T-helper 9 cell (primary cell): Measurements from ENCODE around the gene RIGI.
A peak's percentile ranks its signal among the peaks of the same experiment; 100 is the strongest.
"Not testable (repeated sequence)": the region's sequence is repeated elsewhere in the genome, so short reads cannot be mapped to it uniquely, and the experiment has no call there.

Source experiments
- DNase-seq: peaks from one replicate; pipeline ENCODE4 v3.0.0-alpha.2; 2020
- total RNA-seq, 2 donors: gene quantifications; one replicate each; lab custom pipeline; 2026; lab: John Stamatoyannopoulos, UW

The RIGI gene
- total RNA-seq, result 7.3 to 15.4 reads per million in 2 donors

- peak; percentile 80 for DNase-seq
Observed at GRCh38 chr9:32526041-32526706, at the start of gene RIGI. RIGI (minus strand) TSS chr9:32526196; CDS start chr9:32526166, 30 bp downstream.

- DNase-seq, result no peak
Observed at GRCh38 chr9:32574858-32575257, 48.9 kb upstream of the RIGI start.

- DNase-seq, result no peak
Observed at GRCh38 chr9:32573821-32574220, 47.8 kb upstream of the RIGI start.

GRCh38 chr9:32572900-32573523, 47.0 kb upstream of the RIGI start, which contains the start of gene NDUFB6:
NDUFB6 (minus strand) TSS chr9:32573159; CDS start chr9:32573060, 99 bp downstream.
- peak; percentile 96 for DNase-seq

- peak; percentile 56 for DNase-seq
Observed at GRCh38 chr9:32571969-32572899, 46.2 kb upstream of the RIGI start.

- DNase-seq, result no peak
Observed at GRCh38 chr9:32570262-32570661, 44.3 kb upstream of the RIGI start.

- no peak for DNase-seq
Observed at GRCh38 chr9:32566770-32567169, 40.8 kb upstream of the RIGI start.

GRCh38 chr9:32565967-32566366, 40.0 kb upstream of the RIGI start:
- DNase-seq, result no peak

GRCh38 chr9:32558408-32558934, 32.5 kb upstream of the RIGI start:
- no peak for DNase-seq

GRCh38 chr9:32554591-32554990, 28.6 kb upstream of the RIGI start:
- DNase-seq, result no peak

- no peak for DNase-seq
Observed at GRCh38 chr9:32554107-32554506, 28.1 kb upstream of the RIGI start.

- DNase-seq, result peak; percentile 86
Observed at GRCh38 chr9:32552172-32552872, 26.3 kb upstream of the RIGI start, which contains the start of the genes SMIM27 and TOPORS. SMIM27 (plus strand) TSS chr9:32552327; CDS start chr9:32552435, 108 bp downstream. TOPORS (minus strand) TSS chr9:32552586; CDS start chr9:32552436, 150 bp downstream.

GRCh38 chr9:32551276-32552051, 25.5 kb upstream of the RIGI start:
- peak; percentile 19 for DNase-seq

GRCh38 chr9:32550562-32551275, 24.7 kb upstream of the RIGI start:
- peak; percentile 94 for DNase-seq

- no peak for DNase-seq
Observed at GRCh38 chr9:32550150-32550561, 24.2 kb upstream of the RIGI start.

- DNase-seq, result not testable (repeated sequence)
Observed at GRCh38 chr9:32548213-32548612, 22.2 kb upstream of the RIGI start.

- DNase-seq, result no peak
Observed at GRCh38 chr9:32545884-32546283, 19.9 kb upstream of the RIGI start.

GRCh38 chr9:32543047-32543446, 17.1 kb upstream of the RIGI start:
- DNase-seq, result no peak

GRCh38 chr9:32533816-32534215, 7.8 kb upstream of the RIGI start:
- no peak for DNase-seq

GRCh38 chr9:32533336-32533735, 7.3 kb upstream of the RIGI start:
- no peak for DNase-seq

GRCh38 chr9:32526707-32527048, 682 bp upstream of the RIGI start:
- DNase-seq, result no peak
